GM13977 (cell line): ENCODE results near the gene SPTBN5.

Source experiments
- DNase-seq: peaks from one replicate; pipeline ENCODE4 v3.0.0; 2012; ENCODE audit warnings: low spot score
- CTCF ChIP-seq: IDR thresholded peaks from 2 replicates; pipeline ENCODE4 v1.5.1; 2012; ENCODE audit warnings: mild to moderate bottlenecking, control low read depth; ENCODE audit not compliant: insufficient read depth; ENCODE audit errors: extremely low read depth, missing control alignments
- in situ Hi-C: fragments of 300-500 bp; cut with MboI; formaldehyde crosslinking; loops from one replicate; pipeline ENCODE4 v1.12.0; 2022; ENCODE audit warnings: low sequenced_read_pairs, low pct_unique_long_range_greater_than_20kb, mixed read lengths, inconsistent platforms; ENCODE audit not compliant: unreplicated experiment

SPTBN5 gene

DNA sequence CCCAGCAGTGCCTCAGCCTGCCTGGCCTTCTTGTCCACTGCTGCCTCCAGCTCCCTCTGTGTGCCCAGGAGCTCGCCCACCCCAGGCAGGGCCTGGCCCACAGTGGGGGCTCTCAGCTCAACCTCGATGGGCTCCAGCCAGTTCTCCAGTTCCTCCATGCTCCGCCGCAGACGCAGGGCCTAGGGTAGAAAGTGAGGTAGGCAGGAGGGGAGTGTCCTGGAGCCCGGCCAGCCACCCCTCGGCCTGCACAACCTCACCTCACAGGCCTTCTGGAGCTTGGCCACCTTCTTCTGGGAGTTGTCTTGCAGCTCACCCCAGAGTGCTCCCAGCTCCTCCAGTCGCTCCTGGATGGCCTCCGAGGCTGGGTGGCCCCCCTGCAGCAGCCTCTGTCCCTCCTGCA is 36.5 kb downstream of the SPTBN5 start:
- in situ Hi-C loops: no loop called here
- no peak for TF ChIP-seq CTCF

DNA sequence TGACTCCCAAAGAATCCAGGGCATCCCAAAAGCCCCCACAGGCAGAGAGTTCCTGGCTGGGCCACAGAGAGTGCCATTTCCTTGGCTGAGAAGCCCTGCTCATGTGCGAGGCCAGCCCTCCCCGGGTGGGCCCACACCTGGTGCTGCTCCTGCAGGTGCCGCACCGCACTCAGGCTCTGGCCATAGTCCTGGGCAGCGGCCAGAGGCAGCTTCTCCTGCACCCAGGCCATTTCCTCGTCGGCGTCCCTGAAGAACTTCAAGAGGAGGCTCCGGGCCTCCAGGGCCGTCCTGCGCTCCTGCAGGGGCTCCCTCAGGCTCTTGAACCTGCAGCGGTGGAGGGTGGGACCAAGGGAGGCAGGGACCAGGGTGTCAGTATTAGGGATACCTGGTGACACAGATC is 37.1 kb downstream of the SPTBN5 start:
- TF ChIP-seq CTCF: no peak
- in situ Hi-C loops: no loop called here
- no peak for DNase-seq

More for the DNA sequence above, 36.5 kb downstream of the SPTBN5 start:
- DNase-seq: no peak

DNA sequence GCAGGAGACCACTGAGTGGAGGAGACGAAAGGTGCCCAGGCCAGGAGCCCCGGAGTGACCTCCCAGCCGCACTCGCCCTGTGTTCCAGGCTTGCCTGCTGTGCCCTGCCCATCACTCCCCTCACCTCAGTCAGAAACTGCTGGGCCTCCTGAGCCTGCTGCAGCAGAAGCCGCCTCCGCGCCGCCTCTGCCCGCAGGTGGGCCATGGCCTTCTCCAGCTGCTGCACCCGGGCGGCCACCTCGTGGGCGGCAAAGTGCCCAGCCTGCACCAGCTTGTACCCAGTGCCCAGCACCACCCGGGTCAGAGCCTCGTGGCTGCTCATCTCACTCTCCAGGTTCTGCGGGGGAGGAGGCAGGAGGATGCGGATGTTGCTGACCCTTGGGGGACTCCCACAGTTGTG is 37.6 kb downstream of the SPTBN5 start:
- in situ Hi-C loops: no loop called here
- no peak for TF ChIP-seq CTCF
- no peak for DNase-seq

DNA sequence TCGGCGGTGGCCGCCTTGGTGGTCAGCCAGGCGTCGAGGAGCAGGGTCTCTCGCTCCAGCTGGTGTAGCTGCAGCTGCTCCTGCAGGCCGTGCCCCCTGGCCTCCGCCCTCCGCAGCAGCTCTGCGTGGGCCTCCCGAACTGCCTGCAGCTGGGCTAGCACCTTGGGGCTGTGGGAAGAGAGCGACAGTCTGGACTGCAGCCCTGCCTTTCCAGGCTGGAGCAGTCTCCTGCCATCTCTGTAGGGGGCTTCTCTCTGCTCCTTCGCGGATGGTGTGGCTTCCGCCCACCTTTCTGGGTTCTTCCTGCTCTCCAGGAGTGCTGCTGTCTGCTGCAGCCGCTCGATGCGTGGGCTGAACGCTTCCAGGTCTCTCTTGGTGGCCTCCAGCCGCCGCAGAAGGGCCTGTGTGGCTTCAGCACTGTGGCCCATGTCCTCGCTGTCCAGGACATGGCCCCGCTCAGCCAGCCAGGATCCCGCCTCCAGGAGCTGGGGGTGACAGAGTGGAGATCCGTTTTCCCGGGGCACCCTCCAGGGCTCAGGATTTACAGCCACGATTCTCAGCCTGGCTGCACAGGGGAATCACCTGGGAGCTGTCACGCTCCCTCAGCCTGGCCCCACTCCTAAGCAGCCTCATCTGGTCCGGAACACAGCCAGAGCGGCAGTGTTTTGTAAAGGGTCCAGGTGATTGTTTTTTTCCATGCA is 38.4 kb downstream of the SPTBN5 start:
- in situ Hi-C loops: no loop called here
- TF ChIP-seq CTCF: no peak
- DNase-seq: no peak

DNA sequence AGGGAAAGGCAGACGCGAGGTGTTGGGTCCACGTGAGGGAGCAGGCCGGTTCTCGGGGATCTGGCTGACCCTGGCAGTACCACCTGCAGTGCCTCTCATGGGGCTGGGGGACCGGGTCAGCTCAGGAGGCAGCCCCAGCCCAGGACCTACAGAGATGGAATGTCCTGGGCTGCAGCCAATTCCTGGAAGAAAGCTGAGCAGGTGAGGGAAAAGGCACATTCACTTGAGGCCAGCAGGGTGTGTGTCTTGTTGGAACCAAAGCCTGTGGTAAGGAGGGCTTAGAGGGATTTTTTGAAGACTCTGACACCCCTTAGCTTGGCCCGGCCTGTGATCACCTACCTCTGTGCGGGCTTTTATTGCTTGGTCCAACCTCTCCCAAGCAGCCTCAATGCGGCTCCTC is 39.4 kb downstream of the SPTBN5 start:
- no peak for TF ChIP-seq CTCF
- no peak for DNase-seq
- in situ Hi-C loops: no loop called here

GRCh38 chr15:41853831-41854230 is 40.0 kb downstream of the SPTBN5 start:
- in situ Hi-C loops: no loop called here
- TF ChIP-seq CTCF: no peak

More at GRCh38 chr15:41853831-41854230, 40.0 kb downstream of the SPTBN5 start:
- no peak for DNase-seq
